Gastrocnemius medialis (tissue), 4 donors: ENCODE data around the gene ACHE.

ENCODE experiments used
- CTCF ChIP-seq, 5 experiments: fragments of 450-650 bp in 3 of 5; fragments of 200-600 bp in 2 of 5; sonication (generic) in 2 of 5; IDR thresholded peaks in 4 of 5; conservative IDR thresholded peaks in 1 of 5; 1 replicate in 4 of 5; 2 replicates in 1 of 5; pipeline ENCODE4 v1.5.1; 2016 to 2019; ENCODE audit warnings: antibody characterized with exemption in 5 of 5, mild to moderate bottlenecking in 3 of 5, moderate library complexity in 3 of 5
- POLR2A ChIP-seq, 2 donors: fragments of 450-650 bp; IDR thresholded peaks; one replicate each; pipeline ENCODE4 v1.6.1; 2017; ENCODE audit warnings: antibody characterized with exemption in 2 of 2, mild to moderate bottlenecking in 2 of 2, moderate library complexity in 2 of 2

- TF ChIP-seq CTCF (IDR thresholded peaks at IDR 0.05 in 4 of 5, conservative IDR thresholded peaks at IDR 0.05 in 1 of 5): no peak
- TF ChIP-seq POLR2A (IDR thresholded peaks at IDR 0.05): no peak
Measured at GRCh38 chr7:100861616-100861985, 34.1 kb downstream of the ACHE start.
